ENCODE data around the gene PCYT2. TPM values are rescaled to one million over a fixed set of nuclear protein-coding genes. Genes with fewer than 3 reads are reported as not detected.

The PCYT2 gene
- total RNA-seq, 1 donor, result 43.9 TPM

DNA sequence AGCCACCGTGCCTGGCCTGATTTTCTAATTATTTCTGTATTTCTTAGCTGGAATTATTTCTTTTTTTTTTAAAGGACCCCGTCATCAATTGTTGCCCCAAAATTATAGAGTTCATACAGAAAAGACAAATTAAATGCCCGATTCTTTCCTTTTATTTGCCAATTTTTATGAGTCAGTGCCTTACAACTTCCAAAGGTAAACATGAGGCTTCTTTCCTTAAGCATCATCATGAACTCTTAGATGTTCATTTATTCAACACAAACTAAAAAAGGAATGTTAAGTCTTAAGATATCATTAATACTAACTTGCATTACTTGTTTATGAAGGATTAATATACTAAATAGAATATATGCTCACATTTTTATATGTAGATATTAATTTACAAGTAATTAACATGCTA is 32.9 kb downstream of the PCYT2 start:
- no peak for DNase-seq (ENCODE audit: low read depth in 2 of 3, low spot score in 2 of 3)

DNA sequence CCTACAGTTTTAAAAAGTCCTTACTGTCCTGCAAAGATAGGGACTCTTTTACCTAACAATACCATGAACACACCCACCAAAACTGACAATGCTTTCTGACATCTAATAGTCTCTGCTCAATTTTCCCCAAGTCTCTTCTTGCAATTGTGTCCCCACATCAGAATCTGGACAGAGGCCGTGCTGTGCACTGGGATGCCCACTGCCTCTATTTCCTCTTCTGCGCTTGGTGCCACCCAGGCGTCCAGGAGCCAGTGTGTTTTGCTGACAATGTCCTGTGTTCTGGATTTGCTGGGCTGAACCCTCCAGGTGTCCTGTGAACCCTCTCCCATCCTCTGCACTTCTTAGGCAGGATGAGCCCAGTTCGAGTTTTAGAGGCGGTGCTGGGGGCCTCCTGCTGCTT is 33.6 kb downstream of the PCYT2 start:
- DNase-seq (ENCODE audit: low read depth in 2 of 3, low spot score in 2 of 3), result no peak

DNA sequence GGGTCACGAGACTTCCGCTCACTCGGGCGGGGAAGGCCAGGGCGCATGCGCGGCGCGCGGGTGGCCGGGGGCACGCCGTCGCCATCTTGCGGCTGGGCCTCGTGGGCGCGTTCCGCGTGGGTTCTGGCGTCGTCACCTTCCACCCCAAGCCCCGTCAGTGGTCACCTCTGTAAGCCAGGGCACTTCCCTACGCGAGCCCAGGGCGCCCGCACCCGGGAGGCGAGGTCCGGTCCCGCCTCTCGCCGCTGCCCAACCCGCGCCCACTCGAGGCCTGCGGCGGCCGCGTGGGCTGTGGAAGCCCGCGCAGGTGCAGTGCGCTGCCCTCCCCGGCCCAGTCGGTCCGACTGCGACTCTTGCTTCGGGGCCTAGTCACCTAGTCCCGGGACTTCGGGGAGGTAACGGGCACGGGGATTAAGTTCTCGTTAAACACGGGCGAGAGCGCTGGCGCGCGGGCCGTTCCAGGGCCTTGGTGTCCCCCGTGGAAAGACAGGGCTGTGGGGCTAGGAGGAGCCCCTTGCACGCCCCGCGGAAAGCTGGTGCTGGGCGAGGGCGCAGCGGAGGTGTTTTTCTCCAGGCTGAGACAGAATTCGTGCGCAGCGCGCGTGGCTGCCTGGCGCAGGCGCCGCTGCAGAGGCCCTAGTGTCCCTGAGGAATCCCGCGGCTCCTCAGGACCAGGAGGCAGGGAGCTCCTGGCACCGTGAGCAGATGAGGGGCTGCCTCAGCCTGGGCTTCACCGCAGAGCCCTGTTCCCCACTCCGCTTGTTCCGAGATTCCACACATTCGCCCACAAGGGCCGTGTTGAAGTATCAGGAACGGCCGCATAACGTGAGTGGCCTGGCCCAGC is 39.6 kb downstream of the PCYT2 start:
- DNase-seq (ENCODE audit: low read depth in 2 of 3, low spot score in 2 of 3), result peak; percentile 91 to 93 (median 92)

DNA sequence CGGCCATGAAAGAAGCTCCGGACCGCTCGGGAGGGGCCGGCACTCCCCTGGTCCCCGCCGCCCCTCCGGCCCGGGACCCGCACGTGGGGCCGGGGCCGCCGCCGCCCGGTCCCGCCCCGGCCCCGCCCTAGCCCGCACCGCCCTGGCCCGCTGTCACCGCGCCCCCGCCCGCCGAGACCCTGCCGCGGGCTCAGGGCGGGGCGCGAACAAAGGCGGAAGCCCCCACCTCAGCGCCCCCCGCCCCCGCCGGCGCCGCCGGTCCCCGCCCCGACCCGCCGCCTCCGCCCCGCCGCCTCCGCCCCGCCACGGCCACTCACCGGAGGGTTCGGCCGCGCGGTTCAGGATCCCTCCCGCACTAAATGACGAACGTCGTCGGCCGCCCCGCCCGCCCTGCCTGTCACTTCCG is 40.2 kb downstream of the PCYT2 start, which contains the start of gene ARHGDIA:
TSS of gene ARHGDIA (minus strand) at position 357 of the 406 bp plus-strand sequence. CDS start 1,407 bp downstream, outside the sequence.
- DNase-seq (ENCODE audit: low read depth in 2 of 3, low spot score in 2 of 3), result no peak

DNA sequence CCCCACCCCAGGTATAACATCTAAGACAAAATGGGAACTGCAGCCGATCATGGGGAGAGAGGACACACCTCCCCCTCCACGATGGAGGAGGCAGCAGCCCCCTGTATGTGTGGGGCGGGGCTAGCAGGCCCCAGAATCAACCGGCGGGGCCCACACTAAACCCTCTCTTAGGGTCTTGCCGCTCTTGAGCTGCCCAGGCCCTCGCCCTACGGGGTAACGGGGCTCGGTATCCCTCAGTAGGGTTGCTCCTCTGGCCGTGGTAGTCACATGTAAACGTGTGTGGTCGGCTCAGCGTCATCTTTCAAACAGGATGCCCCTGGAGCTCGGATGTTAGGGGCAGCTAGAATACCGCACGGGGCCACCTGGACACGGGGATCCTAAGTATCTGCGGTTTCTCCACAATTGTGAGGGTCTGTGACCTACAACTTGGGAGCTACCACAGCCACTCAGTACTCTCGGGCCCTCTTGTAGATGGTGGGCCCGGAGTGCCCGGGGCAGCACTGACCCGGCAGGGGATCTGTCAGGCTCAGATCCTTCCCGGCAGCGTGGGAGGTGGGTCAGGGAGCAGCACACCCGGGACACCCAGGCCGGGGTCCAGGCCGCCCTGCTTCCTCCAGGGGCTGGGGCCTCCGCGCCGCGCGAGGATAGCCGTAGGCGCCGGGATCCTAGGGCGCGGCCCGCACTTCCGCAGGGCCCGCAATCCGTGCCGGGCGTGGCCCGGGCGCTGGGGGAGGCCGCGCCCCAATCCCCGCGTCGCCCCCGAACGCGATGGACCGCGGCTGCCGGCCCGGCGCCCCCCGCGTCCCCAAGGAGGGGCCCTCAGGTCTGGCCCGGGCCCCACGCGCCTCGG is 40.8 kb downstream of the PCYT2 start:
- DNase-seq (ENCODE audit: low read depth in 2 of 3, low spot score in 2 of 3), result peak in 1 of 3 donors; percentile 44

DNA sequence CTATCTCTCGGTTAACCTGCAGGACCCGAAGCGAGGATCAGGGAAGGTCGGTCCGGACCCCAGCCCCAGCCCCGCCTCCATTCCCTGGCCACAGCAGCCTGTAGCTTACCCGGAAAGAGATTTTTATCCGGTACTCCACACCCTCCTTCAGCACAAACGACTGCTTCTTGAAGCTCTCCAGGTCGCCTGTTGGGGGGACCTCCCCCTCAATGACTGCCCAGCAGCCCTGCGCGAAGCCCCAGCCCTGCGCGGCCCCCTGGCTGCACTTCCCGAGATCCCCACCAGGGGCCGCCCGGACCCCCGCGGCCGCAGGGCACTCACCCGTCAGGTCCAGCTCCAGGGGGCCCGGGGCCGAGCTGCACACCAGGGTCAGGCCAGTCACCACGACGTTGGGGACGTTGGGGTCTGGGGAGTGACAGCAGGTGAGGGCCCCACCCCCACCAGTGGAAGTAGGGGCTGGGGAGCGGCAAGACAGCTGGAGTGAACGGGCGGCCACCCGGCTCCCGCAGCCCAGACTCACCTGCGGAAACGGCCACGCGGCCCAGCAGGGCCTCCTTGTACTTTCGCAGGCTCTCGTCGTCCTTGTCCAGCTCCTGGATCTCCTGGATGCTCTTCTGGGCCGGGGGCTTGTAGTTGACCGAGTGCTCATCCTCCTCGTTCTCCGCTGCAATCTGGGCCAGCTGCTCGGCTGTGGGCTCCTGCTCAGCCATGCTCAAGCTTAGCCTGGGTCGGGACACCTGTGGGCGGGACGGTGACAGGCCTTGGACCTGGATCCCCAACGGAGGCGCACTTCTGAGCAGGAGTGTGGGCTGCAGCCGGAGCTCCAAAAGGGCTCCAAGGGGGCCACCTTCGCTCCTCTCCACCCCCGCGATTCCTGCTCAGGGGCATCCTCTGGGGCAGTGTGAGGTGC is 41.7 kb downstream of the PCYT2 start:
- peak in 2 of 3 donors; percentile 48 to 50 for DNase-seq (ENCODE audit: low read depth in 2 of 3, low spot score in 2 of 3)

DNA sequence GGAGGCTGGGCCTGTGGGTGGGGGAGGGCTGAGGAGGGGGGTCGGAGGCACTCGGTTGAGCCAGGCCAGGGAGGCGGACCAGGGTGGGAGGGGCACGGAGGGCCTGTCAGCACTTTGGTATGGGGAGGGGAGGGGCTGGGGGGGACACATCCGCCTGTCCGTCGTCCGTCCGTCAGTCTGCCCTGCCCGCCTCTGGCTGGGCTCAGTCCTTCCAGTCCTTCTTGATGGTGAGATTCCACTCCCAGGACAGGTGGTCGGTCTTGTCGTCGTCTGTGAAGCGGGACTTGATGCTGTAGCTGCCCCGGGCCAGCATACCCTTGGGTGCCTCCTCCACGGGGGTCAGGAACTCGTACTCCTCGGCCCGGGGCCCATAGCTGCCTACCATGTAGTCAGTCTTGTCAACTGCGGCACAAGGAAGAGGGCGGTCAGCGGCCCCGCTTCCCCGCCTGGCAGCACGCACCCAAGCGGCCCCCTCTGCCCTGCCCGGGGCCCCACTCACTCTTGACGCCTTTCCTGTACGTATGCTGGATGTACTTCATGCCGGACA is 42.5 kb downstream of the PCYT2 start:
- no peak for DNase-seq (ENCODE audit: low read depth in 2 of 3, low spot score in 2 of 3)

DNA sequence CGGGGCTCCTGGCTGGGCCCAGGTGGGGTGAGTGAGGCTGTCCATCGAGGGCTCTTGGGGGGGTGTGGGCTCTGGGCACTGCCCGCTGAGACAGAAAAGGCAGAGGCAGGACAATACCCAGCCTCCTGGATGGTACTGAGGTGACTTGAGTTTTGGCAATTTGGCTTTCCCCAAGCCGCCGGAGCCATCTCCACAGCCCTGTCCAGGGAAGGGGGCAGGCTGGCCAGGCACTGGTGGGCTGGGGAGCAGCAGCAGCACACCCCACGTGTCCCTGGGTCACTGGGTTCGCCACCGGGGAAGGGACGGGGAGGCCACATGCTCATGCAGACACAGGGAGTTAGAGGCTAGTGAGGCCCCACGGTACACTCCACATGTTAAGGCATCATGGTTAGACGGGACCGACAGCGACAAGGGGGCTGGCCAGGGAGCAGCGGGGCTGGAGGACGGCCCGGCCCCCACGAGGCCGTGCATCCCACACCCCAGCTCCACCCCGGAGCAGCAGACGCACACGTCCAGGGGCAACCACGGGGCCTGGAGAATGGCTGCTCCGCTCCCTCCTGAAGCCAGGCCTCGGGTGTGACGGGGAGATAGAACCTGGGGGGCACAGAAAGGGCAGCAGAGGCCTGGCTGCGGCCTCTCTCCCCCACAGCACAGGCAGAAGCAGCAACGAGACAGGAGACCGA is 43.1 kb downstream of the PCYT2 start:
- no peak for DNase-seq (ENCODE audit: low read depth in 2 of 3, low spot score in 2 of 3)

DNA sequence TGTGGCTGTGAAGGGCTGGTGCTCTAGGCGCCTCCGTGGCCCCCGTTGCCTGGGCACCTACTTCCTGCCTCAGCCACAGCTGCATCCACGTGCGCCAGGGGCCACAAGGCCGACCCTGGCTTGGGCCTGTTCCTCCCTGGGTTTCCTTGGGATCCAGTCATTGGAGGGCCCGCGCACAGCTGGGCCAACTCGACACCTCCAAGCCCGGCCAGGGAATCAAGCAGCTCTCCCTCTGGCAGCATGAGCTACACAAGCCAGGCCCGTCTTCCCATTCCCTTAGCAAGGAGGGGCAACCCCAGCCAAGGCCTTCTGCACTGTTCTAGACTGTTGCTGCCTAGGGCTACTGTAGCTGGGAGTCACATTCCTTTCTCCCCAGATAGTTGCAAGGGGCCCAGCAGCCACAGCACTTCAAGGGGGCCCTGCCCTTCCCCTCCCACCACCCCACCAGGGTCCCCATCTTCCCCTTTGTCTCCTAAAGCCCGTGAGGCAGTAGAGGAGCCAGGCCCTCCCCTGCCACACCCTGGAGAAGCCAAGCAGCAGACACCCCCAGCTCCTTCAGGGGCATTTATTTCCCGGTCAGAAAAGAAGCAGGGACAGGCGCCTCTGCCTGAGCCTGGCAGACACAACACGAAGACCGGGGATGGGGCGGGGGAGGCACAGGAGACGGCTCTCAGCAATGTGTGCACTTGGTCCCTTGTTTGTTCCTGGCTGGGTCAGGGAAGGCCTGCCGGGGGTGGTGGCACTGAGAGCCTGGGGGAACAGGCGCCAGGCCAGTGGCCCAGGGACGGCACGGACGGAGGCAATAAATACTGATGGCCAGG is 43.8 kb downstream of the PCYT2 start:
- DNase-seq (ENCODE audit: low read depth in 2 of 3, low spot score in 2 of 3), result peak in 1 of 3 donors; percentile 60

DNA sequence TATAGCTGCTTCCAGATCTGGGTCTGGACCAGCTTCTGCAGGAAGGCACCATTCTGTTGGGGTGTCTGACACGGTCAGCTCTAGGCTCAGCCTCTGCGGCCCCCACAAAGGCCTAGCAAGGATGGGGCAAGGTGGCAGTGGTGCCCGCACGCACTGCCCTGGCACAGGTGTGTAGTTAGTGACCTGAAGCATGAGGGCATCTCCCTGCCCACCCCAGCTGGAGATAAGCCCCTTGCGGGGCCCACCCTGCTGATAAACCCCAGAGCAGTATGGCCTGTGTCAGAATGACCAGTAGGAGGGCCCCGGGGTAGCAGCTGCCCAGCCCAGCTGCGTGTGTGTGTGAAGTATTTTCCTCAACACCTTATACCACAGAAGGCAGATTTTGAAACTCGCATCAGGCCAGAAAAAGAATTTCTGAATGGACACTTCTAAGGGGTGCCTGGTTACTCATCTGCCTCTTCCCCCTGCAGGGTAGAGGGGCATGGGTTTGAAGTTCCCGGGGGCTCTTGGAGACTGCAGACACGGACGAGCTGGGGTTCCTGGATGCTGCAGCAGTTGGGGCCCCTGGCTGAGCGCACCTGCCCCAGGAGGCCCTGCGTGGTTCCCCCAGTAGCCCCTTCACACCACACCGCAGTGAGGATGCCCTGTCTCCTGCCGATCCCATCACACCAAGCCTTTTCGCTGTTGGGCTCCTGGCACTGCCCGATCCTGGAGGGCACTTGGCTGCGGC is 44.6 kb downstream of the PCYT2 start:
- peak in 1 of 3 donors; percentile 14 for DNase-seq (ENCODE audit: low read depth in 2 of 3, low spot score in 2 of 3)

DNA sequence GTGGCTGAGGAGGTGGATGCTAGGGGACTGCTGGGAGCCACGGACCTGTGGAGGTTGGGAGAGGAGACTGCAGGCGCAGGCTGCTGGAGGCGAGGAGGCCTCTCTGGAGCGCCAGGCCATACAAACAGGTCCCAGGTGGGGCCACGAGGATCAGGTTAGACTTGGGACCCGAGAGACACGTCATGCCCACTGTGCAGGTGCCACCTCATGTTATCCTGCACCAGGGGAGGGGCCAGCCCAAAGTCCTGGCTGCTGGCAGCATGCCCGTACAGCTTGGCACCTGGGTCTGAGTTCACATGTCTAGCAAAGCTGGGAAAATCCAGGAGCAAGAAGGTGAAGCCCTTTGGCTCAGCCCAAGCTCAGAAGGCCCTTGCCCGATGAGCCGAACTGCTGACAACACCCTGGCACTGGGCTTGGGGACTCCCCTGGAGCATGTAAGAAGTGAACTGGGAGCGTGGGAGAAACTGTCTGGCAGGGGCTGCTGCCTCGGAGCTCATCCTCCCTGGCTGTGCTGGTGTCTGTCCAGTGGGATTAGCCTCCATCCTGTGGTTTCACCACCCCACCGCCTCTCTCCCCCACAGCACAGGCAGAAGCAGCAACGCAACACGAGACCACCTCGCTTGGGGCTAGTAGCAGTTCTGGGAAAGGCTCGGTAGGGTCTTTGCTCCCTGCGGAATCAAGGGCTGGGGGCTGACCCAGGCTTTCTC is 45.3 kb downstream of the PCYT2 start:
- peak in 1 of 3 donors; percentile 16 for DNase-seq (ENCODE audit: low read depth in 2 of 3, low spot score in 2 of 3)

DNA sequence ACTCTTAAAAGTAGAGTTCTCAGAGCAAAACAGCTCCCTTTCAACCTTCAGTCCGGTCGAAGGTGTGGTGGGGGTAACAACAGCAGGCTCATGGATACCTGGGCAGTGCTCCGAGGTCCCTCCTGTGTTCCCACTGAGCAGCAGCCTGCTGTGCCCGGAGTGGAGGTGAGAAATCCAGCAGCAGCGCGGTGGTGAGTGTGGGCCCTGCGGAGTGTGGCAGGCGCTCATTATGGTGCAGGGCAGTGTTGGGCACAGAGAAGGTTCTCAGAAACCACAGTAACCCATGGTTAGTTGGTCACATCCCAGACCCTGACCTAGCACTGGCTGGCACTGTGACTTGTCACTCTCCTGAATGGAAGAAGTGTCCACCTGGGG is 45.9 kb downstream of the PCYT2 start:
- peak in 1 of 3 donors; percentile 10 for DNase-seq (ENCODE audit: low read depth in 2 of 3, low spot score in 2 of 3)

DNA sequence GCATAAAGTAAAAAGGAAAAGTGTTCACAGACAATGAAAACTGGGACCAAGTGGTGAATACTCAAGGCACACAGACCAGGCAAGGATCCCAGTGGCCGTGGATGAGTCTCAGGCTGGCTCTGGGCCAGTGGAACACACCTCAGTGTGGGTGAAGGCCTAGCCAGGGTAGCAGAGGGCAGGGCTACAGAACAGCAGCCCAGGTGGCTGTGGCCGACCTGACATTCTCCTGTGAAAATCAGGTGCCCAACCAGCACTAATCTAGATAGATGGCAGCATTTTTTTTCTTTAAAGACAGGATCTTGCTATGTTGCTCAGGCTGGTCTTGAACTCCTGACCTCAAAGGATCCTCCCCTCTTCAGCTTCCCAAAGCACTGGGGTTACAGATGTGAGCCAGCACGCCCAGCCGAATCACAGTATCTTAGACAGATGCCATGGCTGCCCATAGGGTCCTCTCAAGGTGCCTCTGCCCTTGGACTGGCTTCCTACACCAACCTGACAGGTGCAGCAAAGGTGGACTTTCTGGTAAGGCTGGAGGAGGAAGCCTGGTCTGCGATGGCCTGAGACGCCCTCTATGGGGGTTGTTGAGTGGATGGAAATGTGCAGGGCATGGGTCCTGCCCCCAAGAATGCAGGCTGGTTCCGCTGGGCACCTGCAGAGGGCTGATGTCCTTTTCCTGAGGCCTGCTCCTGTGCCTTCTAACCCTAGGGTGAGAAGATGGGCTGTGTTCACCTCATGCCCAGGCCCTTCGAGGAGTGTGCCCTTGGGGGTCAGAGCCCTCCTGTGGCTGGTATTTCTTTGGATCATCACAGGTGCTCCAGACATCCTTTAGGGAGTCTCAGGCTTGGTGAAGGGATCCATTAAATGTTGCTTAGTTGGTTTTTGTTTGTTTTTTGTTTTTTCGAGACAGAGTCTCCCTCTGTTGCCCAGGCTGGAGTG is 47.1 kb downstream of the PCYT2 start:
- DNase-seq (ENCODE audit: low read depth in 2 of 3, low spot score in 2 of 3), result peak in 1 of 3 donors; percentile 11

DNA sequence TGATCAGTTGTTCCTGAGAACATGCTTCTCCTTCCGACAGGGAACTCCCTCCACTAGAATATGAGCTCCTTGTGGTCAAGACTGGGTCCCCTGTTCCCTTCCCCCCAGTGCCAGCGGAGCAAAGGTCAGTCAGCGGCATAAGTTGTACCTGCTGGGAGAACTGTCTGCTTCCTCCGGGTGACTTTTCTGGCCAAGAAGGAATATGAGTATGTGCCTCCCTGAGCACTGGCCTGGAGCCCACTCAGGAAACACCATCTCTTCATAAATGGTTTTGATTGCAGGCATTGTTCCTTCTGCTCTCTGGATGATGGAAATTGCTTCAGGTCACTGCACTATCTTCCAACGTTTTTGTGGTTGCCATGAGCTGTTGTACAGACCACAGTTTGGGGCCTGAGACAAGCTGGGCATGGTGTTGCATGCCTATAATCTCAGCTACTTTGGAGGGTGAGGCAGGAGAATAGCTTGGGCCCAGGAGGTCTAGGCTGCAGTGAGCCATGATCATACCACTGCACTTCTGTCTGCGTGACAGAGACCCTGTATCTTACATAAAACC is 48.0 kb downstream of the PCYT2 start:
- DNase-seq (ENCODE audit: low read depth in 2 of 3, low spot score in 2 of 3), result no peak

DNA sequence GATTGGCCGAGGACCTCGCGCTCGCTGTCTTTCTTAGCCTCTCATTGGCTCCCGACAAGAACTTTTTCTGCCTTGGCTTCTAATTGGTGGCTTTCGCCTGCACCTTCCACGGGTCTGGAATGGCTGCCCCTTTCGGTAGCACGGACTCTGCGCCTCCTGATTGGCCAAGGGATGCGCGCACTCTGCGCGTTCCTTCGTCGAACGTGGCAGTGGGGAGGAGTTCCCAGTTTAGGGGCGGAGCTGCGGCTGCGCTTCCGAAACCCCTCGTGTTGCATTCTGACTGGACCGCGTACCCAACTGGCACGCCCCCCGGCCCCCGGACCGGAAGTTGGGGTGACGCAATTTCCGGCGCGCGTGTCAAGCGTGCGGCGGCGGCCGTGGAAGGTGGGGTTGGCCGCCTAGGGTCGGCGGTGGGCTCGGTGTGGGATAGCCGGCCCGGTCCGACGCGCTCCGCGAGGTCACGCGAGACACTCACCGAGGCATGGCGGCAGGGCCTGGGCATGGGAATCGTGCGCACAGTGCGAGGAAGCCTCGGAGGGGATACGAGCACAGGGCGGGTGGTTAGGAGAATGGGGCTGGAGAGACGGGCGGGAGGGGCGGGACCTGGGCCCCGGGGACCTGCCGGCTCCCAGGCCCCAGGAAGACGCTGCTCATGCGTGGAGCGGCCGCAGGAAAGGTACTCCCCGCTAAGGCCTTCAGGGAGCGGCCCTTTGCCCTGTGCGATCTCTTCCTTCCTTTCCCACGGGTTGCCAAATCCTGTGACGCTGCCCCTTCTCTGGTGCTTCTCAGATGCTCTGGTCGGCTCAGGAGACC is 50.2 kb downstream of the PCYT2 start:
- peak; percentile 99 to 100 (median 100) for DNase-seq (ENCODE audit: low read depth in 2 of 3, low spot score in 2 of 3)
